ENCODE measurements around the gene ZNF486.
"Not testable (repeated sequence)": the region's sequence is repeated elsewhere in the genome, so short reads cannot be mapped to it uniquely, and the experiment has no call there.

The ZNF486 gene

DNA sequence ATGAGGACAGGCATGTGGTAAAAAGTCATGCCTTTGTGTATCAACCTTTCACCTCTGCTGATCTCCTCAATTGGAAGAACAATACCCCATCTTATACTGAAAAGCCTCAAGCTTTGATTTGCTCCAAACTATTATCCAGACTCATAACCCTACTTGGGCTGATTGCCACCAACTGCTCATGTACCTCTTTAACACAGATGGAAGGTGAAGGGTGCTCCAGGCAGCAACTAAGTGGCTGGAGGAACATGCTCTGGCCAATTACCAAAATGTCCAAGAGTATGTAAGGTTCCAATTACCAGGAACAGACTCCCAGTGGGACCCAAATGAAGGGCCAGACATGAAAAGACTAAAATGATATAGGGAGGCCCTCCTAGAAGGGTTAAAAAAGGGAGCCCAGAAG is 78.3 kb downstream of the ZNF486 start:
- Histone ChIP-seq H3K9ac (ENCODE audit: insufficient read length) (no peak overlapping the region), H3K4me3 (no peak overlapping the region), H3K9me3 (ENCODE audit: low read depth, low read length) (no peaks in the 10 kb centered on the region), H3K27ac (no peak overlapping the region), H3K36me3 (ENCODE audit: insufficient read depth, low read length) (no peaks in the 10 kb centered on the region)
- TF ChIP-seq POLR2AphosphoS5 (IDR thresholded peaks at IDR 0.05; ENCODE audit: borderline replicate concordance, low read depth, low read length) (no peak), FOXP2 (optimal IDR thresholded peaks at IDR 0.05; ENCODE audit: control extremely low read depth, extremely low read length, insufficient read depth) (no peak), EZH2 (IDR thresholded peaks at IDR 0.05) (no peak)
- DNase-seq (ENCODE audit: low read depth, low spot score), result no peak

DNA sequence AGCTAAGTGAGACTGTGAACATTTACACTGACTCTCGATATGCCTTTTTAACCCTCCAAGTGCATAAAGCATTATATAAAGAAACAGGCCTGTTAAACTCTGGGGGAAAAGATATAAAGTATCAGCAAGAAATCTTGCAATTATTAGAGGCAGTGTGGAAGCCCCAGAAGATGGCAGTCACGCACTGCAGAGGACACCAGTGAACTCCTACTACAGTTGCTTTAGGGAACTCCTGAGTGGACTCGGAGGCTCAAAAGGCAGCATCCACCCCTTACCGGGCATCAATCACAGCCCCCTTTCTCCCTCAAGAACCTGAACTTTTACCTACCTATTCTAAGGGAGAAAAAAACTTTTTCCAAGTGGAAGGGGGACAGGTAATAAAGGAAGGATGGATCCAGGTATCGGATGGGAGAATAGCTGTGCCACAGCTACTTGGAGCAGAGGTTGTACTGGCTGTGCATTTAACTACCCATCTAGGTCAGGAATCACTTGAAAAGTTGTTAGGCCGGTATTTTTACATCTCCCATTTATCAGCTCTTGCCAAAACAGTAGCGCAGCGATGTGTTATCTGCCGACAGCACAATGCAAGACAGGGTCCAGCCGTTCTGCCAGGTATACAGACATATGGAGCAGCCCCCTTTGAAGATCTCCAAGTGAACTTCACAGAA is 80.1 kb downstream of the ZNF486 start:
- Histone ChIP-seq H3K27ac (no peak overlapping the region), H3K9me3 (ENCODE audit: low read depth, low read length) (no peaks in the 10 kb centered on the region), H3K4me3 (no peak overlapping the region), H3K36me3 (ENCODE audit: insufficient read depth, low read length) (no peaks in the 10 kb centered on the region), H3K9ac (ENCODE audit: insufficient read length) (no peak overlapping the region)
- DNase-seq (ENCODE audit: low read depth, low spot score), result no peak
- TF ChIP-seq EZH2 (IDR thresholded peaks at IDR 0.05) (no peak), FOXP2 (optimal IDR thresholded peaks at IDR 0.05; ENCODE audit: control extremely low read depth, extremely low read length, insufficient read depth) (no peak), POLR2AphosphoS5 (IDR thresholded peaks at IDR 0.05; ENCODE audit: borderline replicate concordance, low read depth, low read length) (no peak)

DNA sequence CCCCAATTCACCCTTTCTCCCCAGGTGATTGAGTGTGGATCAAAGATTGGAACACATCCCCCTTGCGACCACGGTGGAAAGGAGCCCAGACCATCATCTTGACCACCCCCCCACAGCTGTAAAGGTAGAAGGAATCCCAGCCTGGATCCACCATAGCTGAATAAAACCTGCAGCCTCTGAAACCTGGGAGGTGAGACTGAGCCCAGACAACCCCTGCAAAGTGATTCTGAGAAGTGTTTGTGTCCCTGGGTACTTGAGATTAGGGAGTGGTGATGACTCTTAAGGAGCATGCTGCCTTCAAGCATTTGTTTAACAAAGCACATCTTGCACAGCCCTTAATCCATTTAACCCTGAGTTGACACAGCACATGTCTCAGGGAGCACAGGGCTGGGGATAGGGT is 81.2 kb downstream of the ZNF486 start:
- H3K36me3 ChIP-seq (ENCODE audit: insufficient read depth, low read length); H3K9ac ChIP-seq (ENCODE audit: insufficient read length); H3K4me3 ChIP-seq; H3K27ac ChIP-seq; H3K9me3 ChIP-seq (ENCODE audit: low read depth, low read length); DNase-seq (ENCODE audit: low read depth, low spot score): not testable (repeated sequence)
